B cell (primary cell): ENCODE measurements around the gene AKAP9. TPM values are rescaled to one million over a fixed set of nuclear protein-coding genes. Genes with fewer than 3 reads are reported as not detected.

Source experiments
- ATAC-seq: fragments of 200-7000 bp; cut with Tn5 transposase; one replicate; pipeline ENCODE4 v1.10.0; 2021; ENCODE audit warnings: low read depth, mild to moderate bottlenecking, moderate number of reproducible peaks, moderate library complexity
- CTCF ChIA-PET: fragments of 350-600 bp; sonication (Branson Sonifier 250); formaldehyde crosslinking; loops from one replicate; lab custom pipeline; 2021; ENCODE audit warnings: antibody characterized with exemption, inconsistent platforms; lab: Charles Lee
- POLR2A ChIA-PET: fragments of 350-600 bp; sonication (Branson Sonifier 250); formaldehyde crosslinking; loops from one replicate; lab custom pipeline; 2021; ENCODE audit warnings: antibody characterized with exemption; lab: Charles Lee
- DNase-seq: peaks from one replicate; pipeline ENCODE4 v3.0.0; 2013
- H2AFZ ChIP-seq: 2 replicates; pipeline ENCODE4 v1.6.1; 2012; ENCODE audit warnings: mild to moderate bottlenecking, low read depth, low read length; ENCODE audit not compliant: insufficient read depth, poor library complexity, severe bottlenecking
- H3K27ac ChIP-seq, 2 donors: 1 replicate in 1 of 2; 2 replicates in 1 of 2; pipeline ENCODE4 v1.5.1; 2012 to 2013; ENCODE audit warnings: low read length in 2 of 2, mild to moderate bottlenecking in 2 of 2, moderate library complexity in 1 of 2
- H3K27me3 ChIP-seq, 4 experiments: fragments of 200-600 bp in 1 of 4; sonication (generic) in 1 of 4; replicated peaks in 1 of 4; 1 replicate in 2 of 4; 2 replicates in 2 of 4; pipeline versions ENCODE4 v1.6.1 to v1.7.0; 2013 to 2016; ENCODE audit warnings: low read length in 3 of 4, mild to moderate bottlenecking in 2 of 4, mixed read lengths in 1 of 4, moderate library complexity in 1 of 4; ENCODE audit not compliant: insufficient read depth in 4 of 4, control insufficient read depth in 3 of 4; ENCODE audit errors: control extremely low read depth in 1 of 4
- H3K36me3 ChIP-seq, 2 experiments: replicated peaks in 1 of 2; 1 replicate in 1 of 2; 2 replicates in 1 of 2; pipeline versions ENCODE4 v1.6.1 to v1.7.1; 2013; ENCODE audit warnings: low read length in 1 of 2; ENCODE audit not compliant: insufficient read depth in 2 of 2, control insufficient read depth in 1 of 2; ENCODE audit errors: control extremely low read depth in 1 of 2, extremely low read depth in 1 of 2
- H3K4me1 ChIP-seq, 2 donors: fragments of 200-600 bp in 1 of 2; sonication (generic) in 1 of 2; 1 replicate in 1 of 2; 2 replicates in 1 of 2; pipeline versions ENCODE4 v1.5.1 to v1.6.1; 2013 to 2017; ENCODE audit warnings: low read length in 2 of 2; ENCODE audit not compliant: control insufficient read depth in 2 of 2, insufficient read depth in 2 of 2
- H3K4me2 ChIP-seq: replicated peaks from 2 replicates; pipeline ENCODE3; 2012; ENCODE audit warnings: mild to moderate bottlenecking, low read depth, low read length; ENCODE audit not compliant: poor library complexity, severe bottlenecking
- H3K4me3 ChIP-seq, 5 experiments: fragments of 200-600 bp in 1 of 5; sonication (generic) in 1 of 5; 1 replicate in 3 of 5; 2 replicates in 2 of 5; pipeline versions ENCODE4 v1.5.1 to v1.7.0; 2011 to 2016; ENCODE audit warnings: low read length in 4 of 5, mild to moderate bottlenecking in 4 of 5, low read depth in 2 of 5, control low read depth in 1 of 5, moderate library complexity in 1 of 5; ENCODE audit not compliant: insufficient read depth in 1 of 5; ENCODE audit errors: control extremely low read depth in 1 of 5, extremely low read depth in 1 of 5
- H3K79me2 ChIP-seq: fragments of 200-600 bp; sonication (generic); one replicate; pipeline ENCODE4 v1.6.0; 2016; ENCODE audit warnings: low read length; ENCODE audit not compliant: control insufficient read depth, insufficient read depth
- H3K9ac ChIP-seq: fragments of 200-600 bp; sonication (generic); 2 replicates; pipeline ENCODE4 v1.6.1; 2017; ENCODE audit warnings: mild to moderate bottlenecking, low read length, moderate library complexity
- H3K9me3 ChIP-seq, 3 donors: one replicate each; pipeline versions ENCODE4 v1.6.1 to v1.7.1; 2013; ENCODE audit warnings: low read length in 2 of 3; ENCODE audit not compliant: control insufficient read depth in 2 of 3, insufficient read depth in 1 of 3; ENCODE audit errors: control extremely low read depth in 1 of 3
- H4K20me1 ChIP-seq: 2 replicates; pipeline ENCODE4 v1.6.0; 2012; ENCODE audit warnings: mild to moderate bottlenecking, low read length; ENCODE audit not compliant: insufficient read depth, control insufficient read depth, poor library complexity, severe bottlenecking
- H3K27ac Mint-ChIP-seq: one replicate; pipeline ENCODE4 v1.8.0; 2021; ENCODE audit warnings: mixed read lengths
- H3K27me3 Mint-ChIP-seq: one replicate; pipeline ENCODE4 v1.8.0; 2021; ENCODE audit warnings: mixed read lengths
- H3K4me1 Mint-ChIP-seq: one replicate; pipeline ENCODE4 v1.8.0; 2021; ENCODE audit warnings: mixed read lengths
- H3K4me3 Mint-ChIP-seq: one replicate; pipeline ENCODE4 v1.8.0; 2021; ENCODE audit warnings: mixed read lengths
- H3K9me3 Mint-ChIP-seq: one replicate; pipeline ENCODE4 v1.8.0; 2022; ENCODE audit warnings: mixed read lengths; ENCODE audit not compliant: insufficient read depth
- EZH2 ChIP-seq: IDR thresholded peaks from 2 replicates; pipeline ENCODE4 v1.6.1; 2012; ENCODE audit warnings: borderline replicate concordance, low read depth, mild to moderate bottlenecking, moderate library complexity, low read length; ENCODE audit not compliant: insufficient read depth, poor library complexity, severe bottlenecking
- WGBS: methylation state at CpG from one replicate; pipeline ENCODE4 v1.1.5; 2013; ENCODE audit warnings: missing lambda C conversion rate; ENCODE audit not compliant: insufficient coverage; 5-methylcytosine and 5-hydroxymethylcytosine counted together
- intact Hi-C: fragments of 100-400 bp; cut with micrococcal nuclease; formaldehyde crosslinking; loops from one replicate; pipeline ENCODE4 v1.10.0; 2022
- polyA plus RNA-seq: library from polyadenylated mRNA; depleted of rRNA; stranded (reverse); fragments of >200 nt; gene quantifications from 2 replicates; pipeline ENCODE4 v1.2.3, GENCODE V29; 2012
- total RNA-seq, 2 donors: library from RNA; stranded (reverse); fragments of 120-200 nt in 1 of 2; gene quantifications; 1 replicate in 1 of 2; 2 replicates in 1 of 2; pipeline versions ENCODE4 v1.2.3 to v1.2.4, GENCODE V29; 2013 to 2022
- TF ChIP-seq, protein P1 (sequence below): fragments of 200-600 bp; IDR thresholded peaks from one replicate; pipeline ENCODE4 v1.8.0; 2022; ENCODE audit warnings: antibody characterized with exemption, mild to moderate bottlenecking

AKAP9 gene
- total and polyA plus RNA-seq, 2 donors (not counting 1 experiment from before 2014, with no cell fraction given) = 19.3 to 106 TPM

DNA sequence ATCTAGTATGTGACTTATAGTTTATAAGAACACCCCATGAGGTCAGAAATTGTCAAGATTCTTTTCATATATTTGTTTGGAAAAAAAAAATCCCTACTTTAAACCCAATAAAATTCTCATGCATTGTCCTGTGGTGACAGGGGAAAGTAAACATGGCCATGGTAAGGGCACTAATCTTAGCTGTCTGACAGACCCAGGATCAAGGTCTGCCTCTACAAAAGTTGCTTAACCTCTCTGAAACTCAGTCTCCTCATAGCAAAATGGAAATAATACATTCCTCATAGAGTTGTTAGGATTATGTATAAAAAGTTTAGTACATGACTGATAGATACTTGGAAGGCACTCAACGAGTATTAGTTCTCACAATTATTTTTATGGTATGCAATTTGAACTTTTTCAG, 22.3 kb upstream of the AKAP9 start:
- intact Hi-C loops = no loop called here
- Histone ChIP-seq H3K9ac (no peak overlapping the region), H3K79me2 (no peaks in the 10 kb centered on the region), H3K36me3 (no peaks in the 10 kb centered on the region), H3K4me1 (no peaks in the 10 kb centered on the region), H3K4me2 (no peak overlapping the region), H3K4me3 (no peak overlapping the region), H4K20me1 (no peaks in the 10 kb centered on the region), H3K27me3 (peaks cover 0 to 4% (median 0%) of the 10 kb centered on the region in 4 experiments), H3K27ac (no peak overlapping the region), H2AFZ (no peak overlapping the region), H3K9me3 (peaks cover 0 to 1% (median 0%) of the 10 kb centered on the region in 3 donors)
- Mint-ChIP-seq H3K4me3 (no peak overlapping the region), H3K4me1 (no peaks in the 10 kb centered on the region), H3K9me3 (no peaks in the 10 kb centered on the region), H3K27me3 (peaks cover 16% of the 10 kb centered on the region), H3K27ac (no peak overlapping the region)
- CTCF ChIA-PET = interaction anchor here (0.8 kb wide), 1 partner anchor 22 kb away, joined by 3 read pairs; no protein-coding TSS in a partner anchor
- TF ChIP-seq, protein P1, sequence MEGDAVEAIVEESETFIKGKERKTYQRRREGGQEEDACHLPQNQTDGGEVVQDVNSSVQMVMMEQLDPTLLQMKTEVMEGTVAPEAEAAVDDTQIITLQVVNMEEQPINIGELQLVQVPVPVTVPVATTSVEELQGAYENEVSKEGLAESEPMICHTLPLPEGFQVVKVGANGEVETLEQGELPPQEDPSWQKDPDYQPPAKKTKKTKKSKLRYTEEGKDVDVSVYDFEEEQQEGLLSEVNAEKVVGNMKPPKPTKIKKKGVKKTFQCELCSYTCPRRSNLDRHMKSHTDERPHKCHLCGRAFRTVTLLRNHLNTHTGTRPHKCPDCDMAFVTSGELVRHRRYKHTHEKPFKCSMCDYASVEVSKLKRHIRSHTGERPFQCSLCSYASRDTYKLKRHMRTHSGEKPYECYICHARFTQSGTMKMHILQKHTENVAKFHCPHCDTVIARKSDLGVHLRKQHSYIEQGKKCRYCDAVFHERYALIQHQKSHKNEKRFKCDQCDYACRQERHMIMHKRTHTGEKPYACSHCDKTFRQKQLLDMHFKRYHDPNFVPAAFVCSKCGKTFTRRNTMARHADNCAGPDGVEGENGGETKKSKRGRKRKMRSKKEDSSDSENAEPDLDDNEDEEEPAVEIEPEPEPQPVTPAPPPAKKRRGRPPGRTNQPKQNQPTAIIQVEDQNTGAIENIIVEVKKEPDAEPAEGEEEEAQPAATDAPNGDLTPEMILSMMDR = no peak
- no peak for TF ChIP-seq EZH2
- no peak for ATAC-seq
- no peak for DNase-seq
- WGBS = no CpG with 5 or more reads among the region's 1 CpG
- POLR2A ChIA-PET = no interaction called here

- H3K4me1 Mint-ChIP-seq = no peaks in the 10 kb centered on the region
- Histone ChIP-seq H3K4me3 (no peak overlapping the region), H3K4me1 (no peaks in the 10 kb centered on the region), H3K79me2 (no peaks in the 10 kb centered on the region), H3K36me3 (no peaks in the 10 kb centered on the region), H3K4me2 (no peak overlapping the region), H3K27ac (no peak overlapping the region), H4K20me1 (no peaks in the 10 kb centered on the region), H3K27me3 (peaks cover 0 to 4% (median 0%) of the 10 kb centered on the region in 4 experiments), H3K9me3 (no peaks in the 10 kb centered on the region), H3K9ac (no peak overlapping the region), H2AFZ (no peak overlapping the region)
- ATAC-seq = no peak
- H3K27me3 Mint-ChIP-seq = peaks cover 36% of the 10 kb centered on the region
- intact Hi-C loops = no loop called here
- H3K27ac Mint-ChIP-seq = no peak overlapping the region
- no peak for DNase-seq
- H3K9me3 Mint-ChIP-seq = no peaks in the 10 kb centered on the region
- TF ChIP-seq EZH2 = no peak
- TF ChIP-seq, protein P1 = no peak
- ChIA-PET POLR2A (no interaction called here), CTCF (interaction anchor here (0.6 kb wide), 1 partner anchor 1496 kb away, joined by 3 read pairs; no protein-coding TSS in a partner anchor)
- WGBS = no CpG with 5 or more reads among the region's 4 CpGs
- H3K4me3 Mint-ChIP-seq = no peak overlapping the region
These were observed 17.8 kb upstream of the AKAP9 start for GRCh38 chr7:91922857-91923256.
